ENCODE measurements around the gene SPATA33. TPM values are rescaled to one million over a fixed set of nuclear protein-coding genes. Genes with fewer than 3 reads are reported as not detected.

Gene SPATA33
- total RNA-seq, 1 experiment from 2014 or later = 17.4 TPM

GRCh38 chr16:89669755-89670154 is 12.1 kb downstream of the SPATA33 start:
- Mint-ChIP-seq H3K27me3 (ENCODE audit: low read depth) (peaks cover 3% of the 10 kb centered on the region), H3K36me3 (ENCODE audit: insufficient read depth in 1 of 3, low read depth in 3 of 3) (peaks cover 28 to 36% (median 35%) of the 10 kb centered on the region in 3 experiments), H3K9me3 (peaks cover 34 to 35% of the 10 kb centered on the region in 2 experiments), H3K27ac (no peak overlapping the region), H3K4me1 (no peaks in the 10 kb centered on the region), H3K4me3 (no peak overlapping the region)
- H3K56ac ChIP-seq (ENCODE audit: insufficient read length, low read depth, low read length) = no peak overlapping the region
- no peak overlapping the region for H2BK5ac ChIP-seq (ENCODE audit: insufficient read length, low read length)
- H2AFZ ChIP-seq (ENCODE audit: low read length) = no peak overlapping the region
- no peak overlapping the region for H3K4me2 ChIP-seq (ENCODE audit: insufficient read depth, insufficient read length, low read length)
- H3K23ac ChIP-seq (ENCODE audit: insufficient read length, low read depth, low read length) = no peak overlapping the region
- no peaks in the 10 kb centered on the region for H3K79me2 ChIP-seq (ENCODE audit: insufficient read depth, low read length)
- H4K5ac ChIP-seq (ENCODE audit: insufficient read length, low read depth, low read length) = no peak overlapping the region
- peaks cover 10% of the 10 kb centered on the region for H3K9me3 ChIP-seq (ENCODE audit: control insufficient read depth, low read depth, low read length)
- H3K4me1 ChIP-seq (ENCODE audit: insufficient read depth, low read length) = no peaks in the 10 kb centered on the region
- H3K14ac ChIP-seq (ENCODE audit: insufficient read depth, low read length) = no peak overlapping the region
- no peak overlapping the region for H3K4ac ChIP-seq (ENCODE audit: low read depth, low read length)
- H2BK20ac ChIP-seq (ENCODE audit: low read depth, low read length, poor library complexity, severe bottlenecking) = no peak overlapping the region
- TF ChIP-seq, protein P1, sequence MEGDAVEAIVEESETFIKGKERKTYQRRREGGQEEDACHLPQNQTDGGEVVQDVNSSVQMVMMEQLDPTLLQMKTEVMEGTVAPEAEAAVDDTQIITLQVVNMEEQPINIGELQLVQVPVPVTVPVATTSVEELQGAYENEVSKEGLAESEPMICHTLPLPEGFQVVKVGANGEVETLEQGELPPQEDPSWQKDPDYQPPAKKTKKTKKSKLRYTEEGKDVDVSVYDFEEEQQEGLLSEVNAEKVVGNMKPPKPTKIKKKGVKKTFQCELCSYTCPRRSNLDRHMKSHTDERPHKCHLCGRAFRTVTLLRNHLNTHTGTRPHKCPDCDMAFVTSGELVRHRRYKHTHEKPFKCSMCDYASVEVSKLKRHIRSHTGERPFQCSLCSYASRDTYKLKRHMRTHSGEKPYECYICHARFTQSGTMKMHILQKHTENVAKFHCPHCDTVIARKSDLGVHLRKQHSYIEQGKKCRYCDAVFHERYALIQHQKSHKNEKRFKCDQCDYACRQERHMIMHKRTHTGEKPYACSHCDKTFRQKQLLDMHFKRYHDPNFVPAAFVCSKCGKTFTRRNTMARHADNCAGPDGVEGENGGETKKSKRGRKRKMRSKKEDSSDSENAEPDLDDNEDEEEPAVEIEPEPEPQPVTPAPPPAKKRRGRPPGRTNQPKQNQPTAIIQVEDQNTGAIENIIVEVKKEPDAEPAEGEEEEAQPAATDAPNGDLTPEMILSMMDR (conservative IDR thresholded peaks at IDR 0.05) = no peak
- H2BK120ac ChIP-seq (ENCODE audit: low read depth, low read length, poor library complexity, severe bottlenecking) = no peak overlapping the region
- H3K9ac ChIP-seq (ENCODE audit: extremely low read depth, insufficient read length, low read length) = no peak overlapping the region
- H4K8ac ChIP-seq (replicated peaks; ENCODE audit: insufficient read length, low read depth, low read length) = no peak overlapping the region
- no peak overlapping the region for H2BK12ac ChIP-seq (ENCODE audit: insufficient read length, low read depth, low read length)
- no peak overlapping the region for H3K27ac ChIP-seq (ENCODE audit: insufficient read length, low read depth, low read length)
- H2AK5ac ChIP-seq (ENCODE audit: insufficient read length, low read length) = no peak overlapping the region
- no peak overlapping the region for H3K18ac ChIP-seq (ENCODE audit: insufficient read length, low read depth, low read length)
- no peaks in the 10 kb centered on the region for H3K27me3 ChIP-seq (ENCODE audit: insufficient read depth, low read length)
- no peaks in the 10 kb centered on the region for H4K20me1 ChIP-seq (ENCODE audit: control insufficient read depth, insufficient read depth, insufficient read length)
- no peak overlapping the region for H3T11ph ChIP-seq (ENCODE audit: low read length)
- no CpG with 5 or more reads among the region's 13 CpGs for WGBS (ENCODE audit: extremely low coverage, insufficient read length, low lambda C conversion rate)
- no peaks in the 10 kb centered on the region for H3K79me1 ChIP-seq (ENCODE audit: insufficient read depth, low read depth, low read length, poor library complexity, severe bottlenecking)
- no peak overlapping the region for H4K91ac ChIP-seq (ENCODE audit: insufficient read length, low read depth, low read length)
- no peaks in the 10 kb centered on the region for H3K23me2 ChIP-seq (ENCODE audit: insufficient read length, low read depth, low read length, poor library complexity, severe bottlenecking)
- no peak overlapping the region for H2BK15ac ChIP-seq (ENCODE audit: low read depth, low read length)
- DNase-seq = no peak
